Omental fat pad (tissue), 4 donors: ENCODE measurements around the gene GPER1. TPM values are rescaled to one million over a fixed set of nuclear protein-coding genes. Genes with fewer than 3 reads are reported as not detected.

Experiments
- ATAC-seq: fragments of 150-250 bp; one replicate; pipeline ENCODE4 v1.9.1; 2016; ENCODE audit warnings: mild to moderate bottlenecking, moderate library complexity; ENCODE audit not compliant: low FRiP score
- DNase-seq: peaks from one replicate; pipeline ENCODE4 v3.0.0-alpha.2; 2019; ENCODE audit warnings: low spot score
- total RNA-seq, 4 donors: library from RNA; depleted of rRNA; stranded (reverse); fragments of >200 nt; gene quantifications; one replicate each; pipeline ENCODE4 v1.1.0, GENCODE V29; 2016
- TF ChIP-seq, protein P1 (sequence below), 3 donors: fragments of 450-650 bp; IDR thresholded peaks; one replicate each; pipeline ENCODE4 v1.5.1; 2016 to 2017; ENCODE audit warnings: antibody characterized with exemption in 3 of 3, mild to moderate bottlenecking in 3 of 3, moderate library complexity in 2 of 3

GPER1 gene
- total RNA-seq, 4 donors from 2014 or later, result 3.2 to 18.9 (median 4.1) TPM

DNA sequence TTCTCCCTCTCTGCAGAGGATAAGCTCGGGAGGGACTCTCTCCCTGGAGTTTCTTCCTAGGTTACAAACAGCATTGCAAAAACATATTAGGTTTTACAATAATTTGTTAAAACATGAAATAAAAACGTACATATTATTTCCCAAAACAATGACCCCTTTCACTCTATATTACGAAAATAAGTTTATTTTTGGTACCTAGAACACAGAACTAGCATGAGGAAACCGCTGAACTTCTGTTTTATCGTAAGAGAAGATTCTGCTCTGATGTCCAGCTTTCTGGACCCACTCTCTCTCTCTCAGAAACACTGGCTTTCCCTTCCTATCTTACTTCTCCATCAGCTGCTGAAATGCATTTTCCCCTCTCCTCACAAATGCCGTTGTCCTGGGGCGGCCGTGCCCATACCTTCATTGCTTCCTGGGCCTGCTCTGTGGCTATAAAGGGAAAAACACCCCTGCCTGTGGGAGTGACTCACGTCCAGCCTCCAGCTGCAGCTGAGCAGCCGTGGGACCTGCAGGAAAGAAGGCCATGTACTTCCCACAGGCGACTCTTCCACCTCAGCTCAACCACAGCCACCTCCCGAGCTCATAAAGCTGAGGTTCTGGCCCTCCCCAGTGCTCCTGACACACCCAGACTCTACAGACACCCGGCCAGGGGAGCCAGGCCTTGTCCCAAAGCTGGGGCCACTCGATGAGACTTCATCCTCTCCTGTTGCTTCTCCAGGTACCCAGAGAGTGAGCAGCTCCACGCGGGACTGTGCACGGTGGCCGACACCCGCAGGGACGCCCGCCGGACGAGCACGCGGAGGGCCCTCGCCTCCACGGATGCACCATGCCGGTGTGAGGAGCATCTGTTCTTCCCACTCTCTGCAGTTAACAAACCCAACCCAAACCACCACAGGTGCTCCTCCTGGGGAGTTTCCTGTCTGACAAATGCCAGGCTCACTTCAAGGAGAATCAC lies 3.1 kb downstream of the GPER1 start:
- ATAC-seq, result no peak
- no peak for DNase-seq
- TF ChIP-seq, protein P1, sequence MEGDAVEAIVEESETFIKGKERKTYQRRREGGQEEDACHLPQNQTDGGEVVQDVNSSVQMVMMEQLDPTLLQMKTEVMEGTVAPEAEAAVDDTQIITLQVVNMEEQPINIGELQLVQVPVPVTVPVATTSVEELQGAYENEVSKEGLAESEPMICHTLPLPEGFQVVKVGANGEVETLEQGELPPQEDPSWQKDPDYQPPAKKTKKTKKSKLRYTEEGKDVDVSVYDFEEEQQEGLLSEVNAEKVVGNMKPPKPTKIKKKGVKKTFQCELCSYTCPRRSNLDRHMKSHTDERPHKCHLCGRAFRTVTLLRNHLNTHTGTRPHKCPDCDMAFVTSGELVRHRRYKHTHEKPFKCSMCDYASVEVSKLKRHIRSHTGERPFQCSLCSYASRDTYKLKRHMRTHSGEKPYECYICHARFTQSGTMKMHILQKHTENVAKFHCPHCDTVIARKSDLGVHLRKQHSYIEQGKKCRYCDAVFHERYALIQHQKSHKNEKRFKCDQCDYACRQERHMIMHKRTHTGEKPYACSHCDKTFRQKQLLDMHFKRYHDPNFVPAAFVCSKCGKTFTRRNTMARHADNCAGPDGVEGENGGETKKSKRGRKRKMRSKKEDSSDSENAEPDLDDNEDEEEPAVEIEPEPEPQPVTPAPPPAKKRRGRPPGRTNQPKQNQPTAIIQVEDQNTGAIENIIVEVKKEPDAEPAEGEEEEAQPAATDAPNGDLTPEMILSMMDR (IDR thresholded peaks at IDR 0.05), result no peak

- TF ChIP-seq, protein P1 (IDR thresholded peaks at IDR 0.05), result no peak
- DNase-seq (no peak), ATAC-seq (no peak)
Observed at GRCh38 chr7:1091644-1092027, 3.7 kb downstream of the GPER1 start.

DNA sequence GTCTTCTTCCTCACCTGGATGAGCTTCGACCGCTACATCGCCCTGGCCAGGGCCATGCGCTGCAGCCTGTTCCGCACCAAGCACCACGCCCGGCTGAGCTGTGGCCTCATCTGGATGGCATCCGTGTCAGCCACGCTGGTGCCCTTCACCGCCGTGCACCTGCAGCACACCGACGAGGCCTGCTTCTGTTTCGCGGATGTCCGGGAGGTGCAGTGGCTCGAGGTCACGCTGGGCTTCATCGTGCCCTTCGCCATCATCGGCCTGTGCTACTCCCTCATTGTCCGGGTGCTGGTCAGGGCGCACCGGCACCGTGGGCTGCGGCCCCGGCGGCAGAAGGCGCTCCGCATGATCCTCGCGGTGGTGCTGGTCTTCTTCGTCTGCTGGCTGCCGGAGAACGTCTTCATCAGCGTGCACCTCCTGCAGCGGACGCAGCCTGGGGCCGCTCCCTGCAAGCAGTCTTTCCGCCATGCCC lies 4.3 kb downstream of the GPER1 start:
- ATAC-seq, result no peak
- TF ChIP-seq, protein P1 (IDR thresholded peaks at IDR 0.05), result no peak
- DNase-seq, result no peak

- TF ChIP-seq, protein P1 (IDR thresholded peaks at IDR 0.05), result no peak
- ATAC-seq (no peak), DNase-seq (no peak)
Observed at GRCh38 chr7:1092806-1093501, 5.0 kb downstream of the GPER1 start.

GRCh38 chr7:1093502-1093843 lies 5.6 kb downstream of the GPER1 start:
- no peak for ATAC-seq
- TF ChIP-seq, protein P1 (IDR thresholded peaks at IDR 0.05), result no peak
- DNase-seq, result no peak

DNA sequence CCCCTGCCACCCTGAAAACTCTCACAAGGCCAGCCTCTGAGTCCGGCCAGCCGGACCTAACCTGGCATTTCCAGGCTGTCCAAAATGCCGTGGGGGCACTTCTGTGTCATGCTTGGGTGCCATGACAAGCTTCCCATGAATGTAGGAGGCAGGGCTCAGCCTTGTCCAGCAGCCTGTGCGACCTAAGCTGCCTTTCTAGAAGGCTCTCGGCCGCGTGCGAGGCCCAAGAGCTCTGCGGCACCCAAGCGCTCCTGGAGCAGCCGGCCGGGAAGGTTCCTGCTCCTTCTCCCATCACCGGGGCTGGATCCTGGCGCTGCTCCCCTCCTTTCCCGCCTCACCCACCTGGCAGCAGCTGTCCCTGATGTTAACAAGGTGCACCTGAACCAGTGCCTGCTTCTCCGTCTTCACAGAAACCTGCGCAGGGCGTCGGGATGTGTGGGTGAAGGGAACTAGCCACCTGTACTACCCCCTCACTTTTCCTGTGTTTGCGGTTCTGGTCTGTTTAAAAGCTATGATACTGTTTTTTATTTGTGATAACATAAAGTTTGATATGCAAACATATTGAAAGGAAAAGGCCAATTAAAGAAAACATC lies 6.1 kb downstream of the GPER1 start:
- no peak for ATAC-seq
- TF ChIP-seq, protein P1 (IDR thresholded peaks at IDR 0.05), result no peak
- no peak for DNase-seq
